HepG2 (cell line): ENCODE results near the gene PACS1. TPM values are rescaled to one million over a fixed set of nuclear protein-coding genes. Genes with fewer than 3 reads are reported as not detected.
A peak's percentile ranks its signal among the peaks of the same experiment; 100 is the strongest.

Source experiments
- BRCA1 ChIP-seq: sonication (generic); formaldehyde crosslinking; IDR thresholded peaks from 2 replicates; pipeline ENCODE4 v1.4.0; 2020; ENCODE audit warnings: missing genetic modification reagents
- HCFC1 ChIP-seq: fragments of 150-350 bp; IDR thresholded peaks from 2 replicates; pipeline ENCODE4 v1.6.1; 2014; ENCODE audit warnings: low read depth, low read length
- KAT8 ChIP-seq: IDR thresholded peaks from 2 replicates; pipeline ENCODE4 v1.6.1; 2016; ENCODE audit warnings: missing genetic modification reagents, missing compliant biosample characterization
- KLF6 ChIP-seq: IDR thresholded peaks from 2 replicates; pipeline ENCODE4 v1.8.0; 2016; ENCODE audit warnings: missing biosample characterization, missing genetic modification reagents
- MXD3 ChIP-seq: IDR thresholded peaks from 2 replicates; pipeline ENCODE4 v1.6.1; 2016; ENCODE audit warnings: mild to moderate bottlenecking, missing biosample characterization, missing genetic modification reagents
- RCOR2 ChIP-seq: IDR thresholded peaks from 2 replicates; pipeline ENCODE4 v1.6.1; 2016; ENCODE audit warnings: missing biosample characterization, missing genetic modification reagents
- SIN3A ChIP-seq: IDR thresholded peaks from 2 replicates; pipeline ENCODE4 v1.6.1; 2011; ENCODE audit warnings: low read depth, mild to moderate bottlenecking, control low read depth, low read length, borderline replicate concordance
- SOX13 ChIP-seq, 3 experiments: fragments of 450-650 bp in 1 of 3; sonication (generic) in 1 of 3; formaldehyde crosslinking in 1 of 3; IDR thresholded peaks in 2 of 3; conservative IDR thresholded peaks in 1 of 3; 2 replicates each; pipeline versions ENCODE4 v1.5.0 to v1.6.1; 2016 to 2020; ENCODE audit warnings: antibody characterized with exemption in 1 of 3, mild to moderate bottlenecking in 1 of 3, missing compliant biosample characterization in 1 of 3, missing genetic modification reagents in 1 of 3, moderate library complexity in 1 of 3
- SRY ChIP-seq: sonication (generic); formaldehyde crosslinking; IDR thresholded peaks from 2 replicates; pipeline ENCODE4 v1.8.0; 2022; ENCODE audit warnings: mild to moderate bottlenecking, missing genetic modification reagents
- TMF1 ChIP-seq: sonication (generic); formaldehyde crosslinking; IDR thresholded peaks from 2 replicates; pipeline ENCODE4 v1.8.1; 2022; ENCODE audit warnings: low read depth, missing genetic modification reagents
- ZBTB3 ChIP-seq: sonication (generic); formaldehyde crosslinking; IDR thresholded peaks from 2 replicates; pipeline ENCODE4 v1.4.0; 2020; ENCODE audit warnings: low read depth, mild to moderate bottlenecking, moderate library complexity, missing genetic modification reagents, borderline replicate concordance
- ZFAT ChIP-seq: sonication (generic); formaldehyde crosslinking; conservative IDR thresholded peaks from 2 replicates; pipeline ENCODE4 v1.8.1; 2023; ENCODE audit warnings: missing genetic modification reagents, inconsistent platforms
- ZNF275 ChIP-seq: sonication (generic); formaldehyde crosslinking; IDR thresholded peaks from 2 replicates; pipeline ENCODE4 v1.8.0; 2022; ENCODE audit warnings: missing genetic modification reagents, mild to moderate bottlenecking, inconsistent platforms, borderline replicate concordance
- ZNF713 ChIP-seq: sonication (generic); formaldehyde crosslinking; IDR thresholded peaks from 2 replicates; pipeline ENCODE4 v1.4.0; 2020; ENCODE audit warnings: mild to moderate bottlenecking, missing genetic modification reagents
- ZNF776 ChIP-seq: sonication (generic); formaldehyde crosslinking; IDR thresholded peaks from 2 replicates; pipeline ENCODE4 v1.4.0; 2020; ENCODE audit warnings: mild to moderate bottlenecking, missing genetic modification reagents
- polyA plus RNA-seq, 8 experiments: library from polyadenylated mRNA; depleted of rRNA in 3 of 8; stranded (reverse) in 7 of 8; unstranded in 1 of 8; fragments of >200 nt; fragmentation: Illumina TruSeq in 4 of 8; extraction: Trizol in 4 of 8; gene quantifications; 2 replicates each; pipeline versions ENCODE4 v1.2.1 to v1.2.3, GENCODE V29; 2011 to 2016; ENCODE audit warnings: low read depth in 4 of 8, missing spikeins in 1 of 8, mixed read lengths in 1 of 8; ENCODE audit not compliant: insufficient read depth in 1 of 8
- total RNA-seq, 5 experiments: library from RNA; depleted of rRNA; stranded (reverse); fragments of >200 nt; fragmentation: Illumina TruSeq; extraction: Trizol; gene quantifications; 2 replicates each; pipeline ENCODE4 v1.2.3, GENCODE V29; 2016; ENCODE audit warnings: low read depth in 1 of 5
- TF ChIP-seq, protein P1 (sequence below): IDR thresholded peaks from 2 replicates; pipeline ENCODE4 v1.6.1; 2016; ENCODE audit warnings: low read depth
- TF ChIP-seq, protein P2 (sequence below): sonication (generic); formaldehyde crosslinking; conservative IDR thresholded peaks from 2 replicates; pipeline ENCODE4 v1.4.0; 2020; ENCODE audit warnings: missing genetic modification reagents
- TF ChIP-seq, protein P3 (sequence below): sonication (generic); formaldehyde crosslinking; IDR thresholded peaks from 2 replicates; pipeline ENCODE4 v1.4.0; 2020; ENCODE audit warnings: missing genetic modification reagents

Gene PACS1
- total and polyA plus RNA-seq, 2 of the 13 experiments (the other 11 are each of a cell fraction or from before 2014, with no cell fraction given) = 7.6 to 8.6 TPM

GRCh38 chr11:66268952-66269905, 199.2 kb downstream of the PACS1 start (continued):
- TF ChIP-seq ZNF275 = 0 out of 2 replicates have a peak, but pooled peaks have one; percentile 10
- TF ChIP-seq KAT8 (CRISPR knock-in tag) = no peak
- TF ChIP-seq, protein P1, sequence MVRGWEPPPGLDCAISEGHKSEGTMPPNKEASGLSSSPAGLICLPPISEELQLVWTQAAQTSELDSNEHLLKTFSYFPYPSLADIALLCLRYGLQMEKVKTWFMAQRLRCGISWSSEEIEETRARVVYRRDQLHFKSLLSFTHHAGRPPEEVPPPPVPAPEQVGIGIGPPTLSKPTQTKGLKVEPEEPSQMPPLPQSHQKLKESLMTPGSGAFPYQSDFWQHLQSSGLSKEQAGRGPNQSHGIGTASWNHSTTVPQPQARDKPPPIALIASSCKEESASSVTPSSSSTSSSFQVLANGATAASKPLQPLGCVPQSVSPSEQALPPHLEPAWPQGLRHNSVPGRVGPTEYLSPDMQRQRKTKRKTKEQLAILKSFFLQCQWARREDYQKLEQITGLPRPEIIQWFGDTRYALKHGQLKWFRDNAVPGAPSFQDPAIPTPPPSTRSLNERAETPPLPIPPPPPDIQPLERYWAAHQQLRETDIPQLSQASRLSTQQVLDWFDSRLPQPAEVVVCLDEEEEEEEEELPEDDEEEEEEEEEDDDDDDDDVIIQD = no peak
- TF ChIP-seq ZBTB3 (CRISPR knock-in tag) = no peak
- TF ChIP-seq MXD3 (CRISPR knock-in tag) = no peak
- TF ChIP-seq KLF6 (CRISPR knock-in tag) = no peak
- no peak for TF ChIP-seq SRY (CRISPR knock-in tag)
- TF ChIP-seq HCFC1 = no peak
- no peak for TF ChIP-seq ZNF713
- TF ChIP-seq, protein P2, sequence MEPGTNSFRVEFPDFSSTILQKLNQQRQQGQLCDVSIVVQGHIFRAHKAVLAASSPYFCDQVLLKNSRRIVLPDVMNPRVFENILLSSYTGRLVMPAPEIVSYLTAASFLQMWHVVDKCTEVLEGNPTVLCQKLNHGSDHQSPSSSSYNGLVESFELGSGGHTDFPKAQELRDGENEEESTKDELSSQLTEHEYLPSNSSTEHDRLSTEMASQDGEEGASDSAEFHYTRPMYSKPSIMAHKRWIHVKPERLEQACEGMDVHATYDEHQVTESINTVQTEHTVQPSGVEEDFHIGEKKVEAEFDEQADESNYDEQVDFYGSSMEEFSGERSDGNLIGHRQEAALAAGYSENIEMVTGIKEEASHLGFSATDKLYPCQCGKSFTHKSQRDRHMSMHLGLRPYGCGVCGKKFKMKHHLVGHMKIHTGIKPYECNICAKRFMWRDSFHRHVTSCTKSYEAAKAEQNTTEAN (CRISPR knock-in tag) = no peak
- TF ChIP-seq BRCA1 (CRISPR knock-in tag) = no peak
- TF ChIP-seq TMF1 (CRISPR knock-in tag) = no peak
- TF ChIP-seq RCOR2 (CRISPR knock-in tag) = no peak
- TF ChIP-seq, protein P3, sequence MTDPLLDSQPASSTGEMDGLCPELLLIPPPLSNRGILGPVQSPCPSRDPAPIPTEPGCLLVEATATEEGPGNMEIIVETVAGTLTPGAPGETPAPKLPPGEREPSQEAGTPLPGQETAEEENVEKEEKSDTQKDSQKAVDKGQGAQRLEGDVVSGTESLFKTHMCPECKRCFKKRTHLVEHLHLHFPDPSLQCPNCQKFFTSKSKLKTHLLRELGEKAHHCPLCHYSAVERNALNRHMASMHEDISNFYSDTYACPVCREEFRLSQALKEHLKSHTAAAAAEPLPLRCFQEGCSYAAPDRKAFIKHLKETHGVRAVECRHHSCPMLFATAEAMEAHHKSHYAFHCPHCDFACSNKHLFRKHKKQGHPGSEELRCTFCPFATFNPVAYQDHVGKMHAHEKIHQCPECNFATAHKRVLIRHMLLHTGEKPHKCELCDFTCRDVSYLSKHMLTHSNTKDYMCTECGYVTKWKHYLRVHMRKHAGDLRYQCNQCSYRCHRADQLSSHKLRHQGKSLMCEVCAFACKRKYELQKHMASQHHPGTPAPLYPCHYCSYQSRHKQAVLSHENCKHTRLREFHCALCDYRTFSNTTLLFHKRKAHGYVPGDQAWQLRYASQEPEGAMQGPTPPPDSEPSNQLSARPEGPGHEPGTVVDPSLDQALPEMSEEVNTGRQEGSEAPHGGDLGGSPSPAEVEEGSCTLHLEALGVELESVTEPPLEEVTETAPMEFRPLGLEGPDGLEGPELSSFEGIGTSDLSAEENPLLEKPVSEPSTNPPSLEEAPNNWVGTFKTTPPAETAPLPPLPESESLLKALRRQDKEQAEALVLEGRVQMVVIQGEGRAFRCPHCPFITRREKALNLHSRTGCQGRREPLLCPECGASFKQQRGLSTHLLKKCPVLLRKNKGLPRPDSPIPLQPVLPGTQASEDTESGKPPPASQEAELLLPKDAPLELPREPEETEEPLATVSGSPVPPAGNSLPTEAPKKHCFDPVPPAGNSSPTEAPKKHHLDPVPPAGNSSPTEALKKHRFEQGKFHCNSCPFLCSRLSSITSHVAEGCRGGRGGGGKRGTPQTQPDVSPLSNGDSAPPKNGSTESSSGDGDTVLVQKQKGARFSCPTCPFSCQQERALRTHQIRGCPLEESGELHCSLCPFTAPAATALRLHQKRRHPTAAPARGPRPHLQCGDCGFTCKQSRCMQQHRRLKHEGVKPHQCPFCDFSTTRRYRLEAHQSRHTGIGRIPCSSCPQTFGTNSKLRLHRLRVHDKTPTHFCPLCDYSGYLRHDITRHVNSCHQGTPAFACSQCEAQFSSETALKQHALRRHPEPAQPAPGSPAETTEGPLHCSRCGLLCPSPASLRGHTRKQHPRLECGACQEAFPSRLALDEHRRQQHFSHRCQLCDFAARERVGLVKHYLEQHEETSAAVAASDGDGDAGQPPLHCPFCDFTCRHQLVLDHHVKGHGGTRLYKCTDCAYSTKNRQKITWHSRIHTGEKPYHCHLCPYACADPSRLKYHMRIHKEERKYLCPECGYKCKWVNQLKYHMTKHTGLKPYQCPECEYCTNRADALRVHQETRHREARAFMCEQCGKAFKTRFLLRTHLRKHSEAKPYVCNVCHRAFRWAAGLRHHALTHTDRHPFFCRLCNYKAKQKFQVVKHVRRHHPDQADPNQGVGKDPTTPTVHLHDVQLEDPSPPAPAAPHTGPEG (CRISPR knock-in tag) = no peak
- TF ChIP-seq SOX13 (IDR thresholded peaks at IDR 0.05) = no peak
- no peak for TF ChIP-seq SOX13 (CRISPR knock-in tag; conservative IDR thresholded peaks at IDR 0.05 in 1 of 2, IDR thresholded peaks at IDR 0.05 in 1 of 2)
- TF ChIP-seq ZFAT (CRISPR knock-in tag) = no peak
- TF ChIP-seq ZNF776 = 0 out of 2 replicates have a peak, but pooled peaks have one; percentile 20
- TF ChIP-seq SIN3A = peak; percentile 58; the same call in 1 of the 2 replicates
